HG03025 (cell line): ENCODE measurements around the gene PCBP4.

Source experiments
- ATAC-seq: cut with Tn5 transposase; IDR thresholded peaks from one replicate; pipeline ENCODE4 v1.9.1; 2021; ENCODE audit warnings: mild to moderate bottlenecking, moderate library complexity; ENCODE audit not compliant: unreplicated experiment, low FRiP score

Gene PCBP4

DNA sequence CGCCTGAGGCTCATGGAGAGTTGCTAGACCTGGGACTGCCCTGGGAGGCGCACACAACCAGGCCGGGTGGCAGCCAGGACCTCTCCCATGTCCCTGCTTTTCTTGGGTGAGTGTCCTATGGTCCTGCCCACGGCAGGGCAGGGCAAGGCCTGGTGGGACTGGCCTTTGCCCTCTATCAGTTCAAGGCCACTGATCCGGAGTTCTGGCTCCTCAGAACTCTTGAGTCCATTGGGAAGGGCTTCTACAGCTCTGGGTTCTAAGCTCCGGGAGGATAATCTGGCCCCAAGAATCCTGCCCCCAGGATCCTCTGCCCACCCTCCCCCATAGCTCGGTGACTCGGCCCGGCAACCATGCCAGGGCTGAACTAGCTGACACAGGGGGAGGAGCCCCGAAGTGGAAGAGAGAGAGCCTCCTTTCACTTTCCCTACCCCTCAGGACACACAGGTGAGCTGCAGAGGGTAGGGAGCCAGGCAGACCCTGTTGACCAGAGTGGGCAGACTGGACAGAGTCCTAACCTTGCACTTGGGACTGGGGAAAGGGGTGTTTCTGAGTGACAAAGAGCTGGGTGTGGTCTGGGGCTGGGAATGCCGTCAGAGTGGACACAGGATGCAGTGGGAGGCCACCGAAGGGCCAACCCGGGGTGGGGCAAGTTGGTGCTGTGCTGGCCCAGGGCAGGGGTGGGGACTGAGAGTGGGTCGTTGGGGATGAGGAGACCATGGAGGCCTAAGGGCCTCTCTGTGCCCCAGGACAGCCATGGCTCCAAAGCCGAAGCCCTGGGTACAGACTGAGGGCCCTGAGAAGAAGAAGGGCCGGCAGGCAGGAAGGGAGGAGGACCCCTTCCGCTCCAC, 24.4 kb downstream of the PCBP4 start:
- no peak for ATAC-seq

GRCh38 chr3:51941798-51942602, 25.3 kb downstream of the PCBP4 start, which contains the start of the genes PARP3 and RRP9:
TSS of gene PARP3 (plus strand) at chr3:51942363. CDS start at chr3:51943356, 993 bp downstream.
TSS of gene RRP9 (minus strand) at chr3:51941904. CDS start at chr3:51941867, 37 bp downstream.
- ATAC-seq = peak; percentile 84

GRCh38 chr3:51941463-51941797, 25.8 kb downstream of the PCBP4 start:
- no peak for ATAC-seq

DNA sequence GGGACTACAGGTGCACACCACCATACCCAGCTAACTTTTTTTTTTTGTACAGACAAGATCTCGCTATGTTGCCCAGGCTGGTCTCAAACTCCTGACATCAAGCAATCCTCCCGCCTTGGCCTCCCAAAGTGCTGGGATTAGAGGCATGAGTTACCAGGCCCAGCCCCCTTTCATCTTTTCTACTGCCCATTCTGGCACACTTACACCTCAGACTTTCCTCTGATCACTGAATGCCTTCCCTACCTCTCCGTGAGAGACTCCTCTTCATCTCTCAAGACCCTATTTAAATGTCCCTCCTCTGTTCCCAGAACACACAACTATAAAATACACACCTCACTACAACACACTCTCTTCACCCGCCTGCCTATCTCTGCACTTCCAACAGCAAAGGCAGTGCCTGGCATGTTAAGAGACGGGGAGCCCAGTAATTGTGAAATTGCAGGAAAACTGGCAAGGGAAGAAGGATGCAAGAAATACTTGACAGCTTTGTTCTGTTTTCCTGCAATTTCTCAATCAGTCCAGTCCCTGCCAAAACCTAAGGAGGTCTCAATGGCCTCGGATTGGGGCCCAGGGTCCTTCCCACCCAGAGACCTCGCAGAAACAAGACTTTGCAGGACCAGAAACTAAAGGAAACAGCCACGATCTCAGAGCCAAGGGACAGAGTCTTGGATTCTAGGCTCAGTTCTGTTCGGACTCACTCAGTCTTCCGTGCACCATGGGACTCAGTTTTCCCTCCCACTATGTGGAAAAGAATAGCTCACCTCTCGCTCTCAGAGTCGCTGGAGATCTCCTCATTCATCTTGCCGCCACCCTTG, 26.4 kb downstream of the PCBP4 start:
- ATAC-seq = no peak

- no peak for ATAC-seq
These were observed 28.4 kb downstream of the PCBP4 start for GRCh38 chr3:51938780-51939425.

DNA sequence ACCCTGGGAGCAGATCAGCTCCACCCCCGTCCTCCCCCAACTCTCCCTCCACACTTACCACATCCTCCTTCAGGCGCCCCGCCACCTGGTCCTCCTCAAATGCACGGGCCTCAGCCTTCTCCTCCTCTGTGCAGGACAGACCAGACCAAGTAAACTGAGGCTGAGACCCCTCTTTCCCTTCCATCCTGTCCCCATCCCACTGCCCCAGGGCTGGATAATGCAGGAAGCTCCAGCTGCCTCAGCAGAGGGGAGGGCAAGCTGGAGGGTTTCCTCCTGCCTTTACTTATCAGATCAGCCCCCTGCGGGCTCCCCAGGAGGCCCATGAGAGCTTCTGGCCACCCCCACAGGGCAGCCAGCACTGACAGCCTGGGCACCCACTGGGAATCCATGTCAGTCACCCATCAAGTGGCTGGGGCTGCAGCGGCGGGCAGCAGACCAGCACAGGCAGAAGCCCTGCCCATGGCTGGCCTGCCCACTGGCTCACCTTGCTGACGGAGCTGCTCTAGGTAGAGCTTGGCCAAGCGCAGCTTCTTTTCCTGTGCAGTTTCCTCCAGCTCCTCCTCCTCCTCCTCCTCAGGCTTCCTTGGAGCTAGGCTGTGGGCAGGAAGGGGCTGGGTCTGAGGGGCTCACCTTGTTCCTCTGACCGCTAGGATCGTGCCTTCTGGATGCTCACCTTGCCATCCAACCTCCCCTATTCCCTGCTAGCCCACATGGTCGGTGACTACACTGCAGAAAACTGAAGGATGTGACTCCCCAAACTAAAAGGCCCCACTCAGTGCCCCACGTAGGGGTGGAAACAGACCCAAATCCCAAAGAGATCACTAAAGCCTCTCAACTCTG, 29.4 kb downstream of the PCBP4 start:
- no peak for ATAC-seq

DNA sequence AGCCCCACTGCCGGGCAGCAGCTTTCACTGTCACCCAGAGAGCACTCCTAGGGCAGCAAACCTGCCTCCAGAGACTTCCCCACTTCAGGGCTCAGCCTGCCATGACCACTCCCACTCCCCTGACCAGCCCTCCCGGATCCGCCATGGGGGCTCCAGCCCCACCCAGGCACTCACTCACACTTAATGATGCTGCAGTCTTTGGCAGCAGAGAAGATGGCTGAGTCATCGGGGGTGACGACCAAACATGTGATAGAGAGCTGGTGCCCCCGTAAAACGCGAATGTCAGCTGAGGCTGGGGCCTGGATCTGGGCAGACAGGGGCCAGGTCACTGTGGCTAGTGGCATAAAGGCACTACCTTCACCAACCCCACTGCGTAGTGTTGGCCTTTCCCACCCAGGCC, 30.2 kb downstream of the PCBP4 start:
- no peak for ATAC-seq

- no peak for ATAC-seq
These were observed 31.1 kb downstream of the PCBP4 start for GRCh38 chr3:51935886-51936755.

DNA sequence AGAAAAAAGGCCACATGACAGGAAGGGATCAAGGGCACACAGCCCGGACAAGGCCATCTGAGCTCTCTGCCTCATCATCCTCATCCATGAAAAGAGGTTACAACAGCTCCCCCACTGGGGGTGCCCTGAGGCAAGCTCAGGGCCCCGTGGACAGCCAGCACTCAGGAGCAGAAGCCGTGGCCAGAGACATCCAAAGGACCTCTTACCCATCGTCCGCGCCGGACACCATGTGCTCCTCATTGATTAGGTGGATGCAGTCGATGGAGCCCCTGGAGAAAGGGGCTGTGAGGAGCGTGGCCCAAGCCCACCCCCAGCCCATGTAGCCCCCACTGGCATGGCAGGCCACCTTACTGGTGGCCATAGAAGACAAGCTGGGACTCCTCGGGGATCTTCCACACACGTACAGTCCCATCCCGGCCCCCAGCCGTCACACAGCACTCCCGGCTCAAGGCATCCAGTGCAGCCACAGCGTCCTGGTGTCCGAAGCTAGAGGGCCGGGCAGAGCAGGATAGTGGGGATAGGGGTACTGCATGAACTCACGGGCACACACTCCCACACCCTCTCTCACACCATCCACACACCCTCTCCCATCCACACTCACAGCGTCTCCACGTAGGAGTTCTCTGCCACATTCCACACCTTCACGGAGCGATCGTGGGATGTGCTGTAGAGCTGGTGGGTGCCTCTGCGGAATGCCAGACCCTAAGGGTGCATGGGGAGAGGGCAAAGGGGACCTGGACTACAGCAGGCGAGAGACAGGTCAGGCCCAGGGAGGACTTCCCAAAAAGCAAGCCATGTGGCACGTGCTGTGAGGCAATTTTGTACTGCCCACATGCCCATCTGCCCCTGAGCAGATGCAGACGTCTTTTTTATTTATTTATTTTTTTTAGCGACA, 32.0 kb downstream of the PCBP4 start:
- no peak for ATAC-seq

- no peak for ATAC-seq
These were observed 33.0 kb downstream of the PCBP4 start for GRCh38 chr3:51934139-51934850.

DNA sequence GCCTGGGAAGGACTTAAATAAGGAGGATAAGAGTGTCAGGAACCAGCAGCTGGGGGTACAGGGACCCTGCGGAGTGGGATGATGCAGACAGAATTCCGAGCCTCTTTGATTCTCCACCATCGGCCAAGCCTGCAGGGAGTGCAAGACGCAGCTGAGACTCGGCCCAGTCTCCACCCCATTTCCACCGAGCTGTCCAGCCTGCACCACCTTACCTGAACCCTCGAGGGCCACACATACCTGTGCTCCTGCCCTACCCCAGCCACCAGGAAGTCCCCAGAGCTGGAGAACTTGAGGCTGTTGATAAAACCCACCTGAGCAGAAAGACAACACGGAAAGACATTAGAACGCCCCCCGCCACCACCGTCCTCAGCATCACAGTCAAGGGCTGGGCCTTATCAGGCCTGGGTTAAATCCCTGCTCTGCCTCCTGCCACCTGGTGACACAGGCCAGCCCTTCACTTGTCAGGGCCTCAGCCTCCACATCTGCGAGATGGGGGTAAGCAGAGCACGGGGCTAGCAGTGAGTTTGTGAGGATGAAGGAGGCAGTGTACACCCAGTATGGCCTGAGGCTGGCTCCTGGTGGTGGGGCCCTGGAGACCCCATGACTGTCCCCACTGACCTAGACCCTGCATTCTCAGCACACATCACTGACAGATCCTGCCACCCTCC, 33.6 kb downstream of the PCBP4 start:
- ATAC-seq = no peak

DNA sequence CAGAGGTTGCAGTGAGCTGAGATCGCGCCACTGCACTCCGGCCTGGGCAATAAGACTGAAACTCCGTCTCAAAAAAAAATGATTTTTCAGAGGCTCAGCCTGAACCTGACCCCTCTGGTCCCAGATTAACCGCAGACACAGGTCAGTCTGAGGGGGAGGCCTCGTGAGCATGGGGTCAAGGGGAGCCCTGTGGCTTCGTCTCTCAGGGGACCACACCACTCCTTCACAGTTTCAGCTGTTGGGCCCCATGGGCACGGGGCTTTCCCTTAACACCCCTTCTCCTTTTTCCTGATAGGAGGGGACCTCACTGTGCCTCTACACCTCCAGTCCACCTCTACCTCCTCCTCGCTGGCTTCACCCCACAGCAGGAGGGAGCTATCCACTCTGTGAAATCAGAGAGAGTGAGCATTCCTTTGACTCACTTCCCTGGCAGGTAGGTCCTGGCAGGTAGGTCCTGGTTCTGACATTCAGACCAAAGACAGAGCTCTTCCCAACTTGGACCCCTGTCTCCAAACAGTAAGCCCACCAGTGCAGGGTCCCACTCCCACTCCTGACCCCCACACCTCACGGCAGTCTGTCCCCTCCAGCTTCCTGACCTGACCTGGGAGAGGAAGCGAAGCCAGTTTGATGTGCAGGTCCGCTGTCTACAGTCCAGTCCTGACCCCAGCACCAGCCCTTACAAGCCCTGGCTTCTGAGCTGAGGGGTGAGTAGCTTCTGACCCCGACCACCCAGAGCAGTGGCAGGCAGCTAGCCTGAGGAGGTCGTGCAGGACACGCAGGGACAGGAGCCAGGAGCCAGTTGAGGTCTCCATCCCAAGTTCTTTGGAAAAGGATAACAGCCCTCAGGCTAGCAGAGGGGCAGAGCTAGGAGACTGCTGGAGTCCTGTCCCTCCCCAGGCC, 34.5 kb downstream of the PCBP4 start:
- no peak for ATAC-seq

- no peak for ATAC-seq
These were observed 35.5 kb downstream of the PCBP4 start for GRCh38 chr3:51931756-51932155.

DNA sequence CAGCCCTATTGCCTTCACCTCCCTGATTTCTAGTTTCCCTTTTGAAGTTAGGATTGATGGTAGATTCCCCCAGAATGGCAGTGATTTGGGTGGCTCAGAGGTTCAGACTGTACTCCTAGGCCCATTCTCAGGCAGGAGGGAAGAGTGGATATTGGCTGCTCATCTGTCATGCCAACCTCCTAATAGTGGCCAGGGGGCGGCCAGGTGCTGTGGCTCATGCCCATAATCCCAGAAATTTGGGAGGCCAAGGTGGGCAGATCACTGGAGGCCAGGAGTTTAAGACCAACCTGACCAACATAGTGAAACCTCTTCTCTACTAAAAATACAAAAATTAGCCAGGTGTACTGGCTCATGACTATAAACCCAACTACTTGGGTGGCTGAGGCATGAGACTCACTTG, 36.8 kb downstream of the PCBP4 start:
- no peak for ATAC-seq

DNA sequence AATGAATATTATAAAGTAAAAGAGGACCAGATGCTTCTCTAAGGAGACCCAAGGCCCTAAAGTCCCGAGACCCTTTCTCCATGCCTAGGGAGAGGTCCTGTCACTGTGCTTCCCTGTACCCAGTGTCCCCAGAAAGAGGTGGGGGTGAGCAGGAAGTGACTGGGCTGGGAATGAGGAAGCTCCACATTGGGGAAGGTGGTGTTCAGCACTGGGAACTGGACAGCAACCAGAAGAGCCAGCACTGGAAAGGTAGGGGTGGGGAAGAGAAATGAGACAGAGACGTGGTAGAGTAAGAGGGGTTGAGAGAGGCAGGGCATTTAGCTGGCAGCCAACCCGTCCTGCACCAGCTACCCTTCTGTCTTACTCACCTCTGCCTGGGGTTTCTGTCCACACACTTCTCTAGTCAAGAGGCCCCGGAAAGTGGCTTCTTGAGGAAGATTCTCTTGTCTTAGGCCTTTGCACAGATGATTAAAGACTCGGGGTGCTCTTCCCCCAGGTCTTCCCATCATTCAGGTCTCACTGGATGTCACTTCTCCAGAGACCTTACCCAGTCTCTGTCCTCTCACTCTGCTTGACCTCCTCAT, 37.7 kb downstream of the PCBP4 start:
- ATAC-seq = no peak
